ENCODE results near the gene CTDSP2.
"Not testable (repeated sequence)": the region's sequence is repeated elsewhere in the genome, so short reads cannot be mapped to it uniquely, and the experiment has no call there.

The CTDSP2 gene

GRCh38 chr12:57777367-57777766 is 69.2 kb downstream of the CTDSP2 start:
- DNase-seq = no peak

DNA sequence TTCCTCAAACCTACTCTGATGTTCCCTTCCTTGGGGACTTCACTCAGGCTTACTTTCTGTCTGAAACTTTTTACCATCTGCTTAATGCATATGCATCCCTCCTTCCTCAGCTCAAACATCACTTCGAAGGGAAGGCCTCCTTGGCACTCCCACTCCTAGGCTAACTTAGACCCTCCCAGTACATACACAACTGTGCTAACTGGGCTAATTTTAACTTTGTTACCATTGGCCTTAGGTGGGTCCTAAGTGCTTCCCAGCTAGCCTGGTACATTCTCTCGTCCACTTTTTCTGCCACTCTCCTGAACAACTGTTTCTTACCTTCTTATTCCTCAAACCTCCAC is 70.3 kb downstream of the CTDSP2 start:
- no peak for DNase-seq

DNA sequence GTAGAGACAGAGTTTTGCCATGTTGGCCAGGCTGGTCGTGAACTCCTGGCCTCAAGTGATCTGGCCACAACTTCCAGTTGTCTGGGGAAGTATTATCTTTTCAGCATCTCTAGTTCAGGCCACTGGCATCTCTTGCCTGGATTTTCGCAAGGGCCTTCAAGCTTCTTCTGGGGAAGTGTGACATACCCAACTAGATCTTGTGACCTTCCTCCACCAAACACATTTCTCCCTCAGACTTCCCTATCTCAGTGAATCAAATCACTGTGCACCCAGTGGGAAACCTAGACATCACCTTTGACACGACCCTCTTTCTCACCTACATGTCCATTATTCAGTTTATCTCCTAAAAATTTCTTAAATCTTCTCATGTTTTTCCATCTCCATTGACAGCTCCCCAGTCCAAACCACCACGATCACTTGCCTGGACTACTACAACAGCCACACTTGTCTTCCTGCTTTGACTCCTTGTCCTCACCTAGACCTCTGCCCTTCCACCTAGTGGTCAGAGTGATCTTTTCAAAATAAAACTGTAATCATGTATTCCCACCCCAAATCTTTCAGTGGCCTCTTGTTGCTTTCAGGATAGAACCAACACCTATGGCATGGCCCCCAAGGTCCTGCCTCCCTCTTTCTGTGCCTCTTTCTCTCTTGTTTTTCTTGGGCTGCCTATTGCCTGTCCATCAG is 70.8 kb downstream of the CTDSP2 start:
- no peak for DNase-seq

GRCh38 chr12:57775044-57775443 is 71.5 kb downstream of the CTDSP2 start:
- no peak for DNase-seq

DNA sequence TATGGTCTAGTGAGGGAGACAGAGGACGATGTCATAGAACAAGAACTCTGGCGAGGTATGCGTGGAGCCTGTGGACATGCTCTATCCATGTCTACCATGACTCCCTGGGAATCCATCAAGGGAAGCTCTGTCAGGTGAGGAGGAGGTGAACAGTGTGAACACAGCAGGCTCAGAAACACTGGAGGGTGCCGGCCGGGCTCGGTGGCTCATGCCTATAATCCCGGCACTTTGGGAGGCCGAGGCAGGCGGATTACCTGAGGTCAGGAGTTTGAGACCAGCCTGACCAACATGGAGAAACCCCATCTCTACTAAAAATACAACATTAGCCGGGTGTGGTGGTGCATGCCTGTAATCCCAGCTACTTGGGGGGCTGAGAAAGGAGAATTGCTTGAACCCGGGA is 71.9 kb downstream of the CTDSP2 start:
- not testable (repeated sequence) for DNase-seq

DNA sequence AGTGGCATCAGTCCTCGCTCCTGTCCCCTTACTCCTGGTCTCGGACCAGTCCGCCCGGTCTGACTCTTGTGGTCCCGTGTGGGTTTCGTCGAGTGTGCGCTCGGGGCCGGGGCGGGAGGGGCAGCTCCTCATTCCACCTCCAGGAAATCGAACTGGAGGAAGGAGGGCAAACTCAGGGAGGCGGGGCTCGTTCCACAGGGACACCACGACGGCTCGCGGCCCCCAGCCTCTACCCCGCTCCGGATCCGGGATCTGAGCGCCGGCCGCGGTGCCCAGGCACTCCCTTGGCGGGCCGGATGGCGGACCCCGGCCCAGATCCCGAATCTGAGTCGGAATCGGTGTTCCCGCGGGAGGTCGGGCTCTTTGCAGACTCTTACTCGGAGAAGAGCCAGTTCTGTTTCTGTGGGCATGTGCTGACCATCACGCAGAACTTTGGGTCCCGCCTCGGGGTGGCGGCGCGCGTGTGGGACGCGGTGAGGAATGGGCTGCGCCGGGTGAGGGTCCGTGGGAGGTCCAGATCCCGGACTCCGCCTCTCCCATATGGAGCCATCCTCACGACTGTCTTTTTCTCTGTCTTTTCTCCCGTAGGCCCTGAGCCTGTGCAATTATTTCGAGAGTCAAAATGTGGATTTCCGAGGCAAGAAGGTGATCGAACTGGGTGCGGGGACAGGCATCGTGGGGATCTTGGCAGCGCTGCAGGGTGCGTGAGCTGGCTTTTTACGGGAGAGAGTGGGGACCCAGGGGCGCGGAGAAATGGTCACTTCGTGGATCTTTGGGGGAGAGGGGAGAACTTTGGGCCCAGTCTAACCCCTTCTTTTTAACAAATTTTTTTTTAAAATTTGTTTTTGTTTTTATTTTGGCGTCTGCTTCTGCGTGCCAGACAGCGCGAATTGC is 73.9 kb downstream of the CTDSP2 start, which contains the start of gene EEF1AKMT3:
Gene EEF1AKMT3 (plus strand): TSS at position 186 of the 894 bp plus-strand sequence. CDS start 111 bp downstream, at position 297.
- DNase-seq = no peak

- DNase-seq = peak; percentile 93
Observed at GRCh38 chr12:57771873-57772428, 74.6 kb downstream of the CTDSP2 start, which contains the start of gene METTL1. Gene METTL1, minus strand, starts transcription at chr12:57772105. Its CDS starts 22 bp downstream, at chr12:57772083.

GRCh38 chr12:57771236-57771872 is 75.2 kb downstream of the CTDSP2 start:
- DNase-seq = peak; percentile 87

GRCh38 chr12:57770734-57771133 is 75.8 kb downstream of the CTDSP2 start:
- DNase-seq = no peak

Measured in CD4-positive, alpha-beta T cell treated with Interleukin-17A for 1 hour (primary cell).